GM20000 (cell line): ENCODE measurements around the gene CDH13.

Experiments
- DNase-seq: peaks from one replicate; pipeline ENCODE4 v3.0.0; 2012; ENCODE audit warnings: low spot score
- CTCF ChIP-seq: IDR thresholded peaks from 2 replicates; pipeline ENCODE4 v1.5.1; 2012; ENCODE audit warnings: mild to moderate bottlenecking, control low read depth; ENCODE audit errors: extremely low read depth, missing control alignments

CDH13 gene

GRCh38 chr16:83215406-83216001 is 588.7 kb downstream of the CDH13 start:
- DNase-seq = peak; percentile 49
- peak; percentile 49 for TF ChIP-seq CTCF

GRCh38 chr16:83219285-83219684 is 592.5 kb downstream of the CDH13 start:
- TF ChIP-seq CTCF = no peak

GRCh38 chr16:83220066-83220465 is 593.3 kb downstream of the CDH13 start:
- TF ChIP-seq CTCF = no peak
- no peak for DNase-seq

More at GRCh38 chr16:83219285-83219684, 592.5 kb downstream of the CDH13 start:
- no peak for DNase-seq

GRCh38 chr16:83224642-83225041 is 597.9 kb downstream of the CDH13 start:
- TF ChIP-seq CTCF = no peak
- no peak for DNase-seq

- no peak for TF ChIP-seq CTCF
- DNase-seq = no peak
Observed at GRCh38 chr16:83227336-83227735, 600.6 kb downstream of the CDH13 start.

GRCh38 chr16:83231729-83232128 is 605.0 kb downstream of the CDH13 start:
- no peak for DNase-seq
- no peak for TF ChIP-seq CTCF

- no peak for TF ChIP-seq CTCF
- DNase-seq = no peak
Observed at GRCh38 chr16:83233153-83233552, 606.4 kb downstream of the CDH13 start.
